ENCODE results near the gene MGAT5.
A peak's percentile ranks its signal among the peaks of the same experiment; 100 is the strongest.

The MGAT5 gene

DNA sequence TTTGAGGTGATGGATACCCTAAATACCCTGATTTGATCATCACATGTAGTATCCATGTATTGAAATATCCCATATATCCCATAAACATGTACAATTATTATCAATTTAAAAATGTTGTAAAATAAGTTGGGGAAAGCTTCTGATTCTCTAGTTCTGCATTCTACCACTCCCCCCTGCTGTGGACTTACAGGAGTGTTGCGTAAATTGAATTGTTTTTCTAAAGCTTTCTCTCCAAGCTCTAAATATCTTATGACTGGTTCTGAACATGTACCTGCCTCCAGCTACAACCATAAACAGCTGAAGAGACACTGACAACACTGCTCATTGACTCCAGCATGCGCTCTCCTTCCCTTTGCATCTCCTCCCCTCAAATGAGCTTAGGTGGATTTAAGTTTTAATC lies 145.2 kb downstream of the MGAT5 start:
- no peak for DNase-seq (ENCODE audit: low spot score)

DNA sequence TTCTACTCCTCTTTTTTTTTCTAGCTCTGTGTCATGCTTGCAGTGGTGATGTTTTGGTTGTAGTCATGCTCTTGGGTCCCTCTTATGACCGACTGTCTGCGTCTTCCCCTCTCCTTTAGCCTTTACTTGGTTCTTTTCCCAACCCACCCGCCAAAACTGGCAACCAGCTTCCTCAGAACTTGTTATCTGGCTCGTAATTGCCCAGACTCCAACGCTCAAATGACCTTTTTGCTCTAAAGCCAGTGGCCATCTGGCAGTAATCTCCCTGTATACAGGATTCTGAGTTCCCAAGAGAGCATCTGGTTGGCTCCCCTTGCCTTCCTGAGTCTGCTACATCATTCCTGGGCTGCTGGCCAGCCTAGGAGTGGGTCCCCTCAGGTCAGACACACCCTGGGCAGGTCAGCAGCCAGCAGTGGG lies 147.2 kb downstream of the MGAT5 start:
- no peak for DNase-seq (ENCODE audit: low spot score)

DNA sequence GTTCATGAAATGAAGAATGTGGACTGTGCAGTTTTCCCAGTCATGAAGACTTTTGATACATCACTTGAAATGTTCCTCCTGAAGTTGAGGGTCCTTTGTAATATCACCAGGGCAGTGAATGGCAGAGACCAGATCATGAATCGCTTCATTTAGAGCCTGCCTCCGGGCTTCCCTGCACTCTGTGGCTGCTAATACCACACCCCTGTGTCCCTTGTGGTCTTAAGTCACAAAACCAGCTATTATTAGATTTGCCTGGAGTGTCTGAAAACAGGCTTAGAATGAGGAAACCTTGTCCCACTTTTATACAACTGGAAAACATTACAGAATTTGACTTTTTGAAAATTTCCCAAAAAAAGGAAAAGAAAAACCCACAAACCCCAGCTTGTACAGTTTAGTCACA lies 147.9 kb downstream of the MGAT5 start:
- DNase-seq (ENCODE audit: low spot score): no peak

DNA sequence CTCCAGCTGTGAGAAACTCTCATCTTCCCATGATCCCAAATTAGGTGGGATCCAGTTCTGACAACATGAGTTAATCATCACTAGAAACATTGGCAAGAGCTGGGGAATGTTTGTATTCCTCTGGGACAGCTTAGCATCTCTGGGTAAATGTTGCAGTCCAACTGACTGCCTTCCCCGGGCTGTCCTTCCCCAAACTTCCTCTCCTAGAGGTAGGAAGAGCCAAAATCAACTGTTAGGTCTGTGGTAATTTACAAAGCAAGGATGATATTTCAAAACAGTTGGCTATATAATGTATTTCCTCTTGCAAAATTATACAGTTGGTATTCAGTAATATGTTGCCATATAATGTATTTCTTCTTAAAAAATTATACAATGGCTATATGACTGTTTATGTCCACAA lies 148.5 kb downstream of the MGAT5 start:
- no peak for DNase-seq (ENCODE audit: low spot score)

DNA sequence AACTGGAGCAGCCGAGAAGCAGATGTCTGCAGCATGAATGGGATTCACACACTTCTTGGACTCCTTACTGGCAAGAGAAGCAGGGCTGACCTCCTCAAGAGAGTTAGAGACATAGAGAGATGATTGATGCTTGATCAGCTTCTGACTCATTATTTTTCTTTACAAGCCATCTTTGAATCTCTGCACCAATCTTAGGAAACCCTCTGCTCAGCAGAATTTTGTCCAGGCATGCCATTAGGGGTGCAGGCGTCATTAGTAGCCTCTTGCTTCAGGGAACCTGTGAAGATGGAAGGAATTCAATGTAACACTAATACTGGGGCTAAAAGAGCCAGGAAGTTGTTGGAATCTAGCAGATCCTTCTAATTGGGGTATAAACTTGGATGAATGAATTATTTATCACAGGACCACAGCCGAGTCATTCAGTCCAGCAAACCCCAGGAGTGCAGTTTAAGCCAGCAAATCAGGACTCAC lies 151.8 kb downstream of the MGAT5 start:
- no peak for DNase-seq (ENCODE audit: low spot score)

DNA sequence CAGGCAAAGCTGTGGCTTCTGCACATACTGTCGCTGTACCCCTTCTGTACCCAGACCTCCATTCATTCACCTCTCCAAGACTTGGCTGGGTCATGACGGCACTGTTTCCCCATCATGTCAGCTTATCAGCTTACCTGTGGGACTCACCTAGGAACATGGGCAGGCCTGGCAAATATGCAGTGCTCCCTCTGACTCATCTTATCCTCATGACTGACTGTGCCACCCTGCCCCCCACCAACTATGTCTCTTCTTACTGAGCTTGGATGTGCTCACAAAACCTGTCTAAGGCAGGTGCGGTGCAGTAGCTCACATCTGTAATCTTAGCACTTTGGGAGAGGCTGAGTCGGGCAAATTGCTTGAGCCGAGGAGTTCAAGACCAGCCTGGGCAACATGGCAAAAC lies 152.4 kb downstream of the MGAT5 start:
- no peak for DNase-seq (ENCODE audit: low spot score)

DNA sequence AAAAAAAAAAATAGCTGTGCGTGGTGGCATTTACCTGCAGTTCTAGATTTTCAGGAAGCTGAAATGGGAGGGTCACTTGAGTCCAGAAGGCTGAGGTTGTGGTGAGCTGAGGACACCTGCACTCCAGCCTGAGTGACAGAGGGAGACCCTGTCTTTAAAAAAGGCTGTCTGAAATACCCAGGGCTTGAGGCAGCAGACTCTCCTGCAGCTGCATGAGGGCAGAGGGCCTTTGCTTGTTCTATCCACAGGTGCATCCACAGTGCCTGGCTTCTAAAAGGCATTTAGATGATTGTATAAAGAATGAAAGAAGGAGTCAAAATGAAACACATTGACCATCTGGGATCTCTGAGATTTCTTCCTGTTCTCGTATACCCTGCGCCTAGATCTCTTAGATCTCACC lies 152.9 kb downstream of the MGAT5 start:
- no peak for DNase-seq (ENCODE audit: low spot score)

DNA sequence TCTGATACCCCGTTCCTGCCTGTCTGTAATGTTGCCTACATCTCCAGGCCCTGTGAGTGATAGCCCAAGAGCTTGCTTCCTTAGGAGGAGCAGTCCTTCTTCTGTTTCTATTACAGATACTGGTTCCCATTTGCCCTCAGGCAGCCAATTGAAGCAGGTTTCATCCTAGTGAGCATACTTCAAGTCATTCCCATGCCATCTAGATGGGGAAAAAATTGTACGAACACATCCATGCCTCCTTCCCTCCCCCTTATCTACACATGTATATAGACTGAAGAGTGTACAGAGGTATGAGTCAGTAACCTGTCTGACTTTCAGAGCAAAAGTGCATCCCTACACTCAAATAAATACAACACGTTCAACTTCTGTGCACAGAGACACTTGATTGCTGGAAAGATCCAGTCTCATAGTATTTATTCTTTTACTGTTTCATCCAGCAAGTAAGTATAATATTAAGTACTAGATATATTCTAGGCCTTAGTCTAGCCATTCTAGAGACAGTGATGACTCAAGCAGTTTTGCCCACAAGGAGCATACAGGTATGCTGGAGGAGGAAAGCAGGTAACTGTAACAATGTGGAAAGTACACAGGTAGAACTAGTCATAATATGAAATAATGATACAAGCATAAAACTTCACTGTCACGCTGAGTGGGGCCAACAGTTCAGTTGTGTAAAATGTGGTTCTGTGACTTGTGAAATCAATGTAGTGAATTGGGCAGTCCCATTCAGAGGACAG lies 153.4 kb downstream of the MGAT5 start:
- no peak for DNase-seq (ENCODE audit: low spot score)

DNA sequence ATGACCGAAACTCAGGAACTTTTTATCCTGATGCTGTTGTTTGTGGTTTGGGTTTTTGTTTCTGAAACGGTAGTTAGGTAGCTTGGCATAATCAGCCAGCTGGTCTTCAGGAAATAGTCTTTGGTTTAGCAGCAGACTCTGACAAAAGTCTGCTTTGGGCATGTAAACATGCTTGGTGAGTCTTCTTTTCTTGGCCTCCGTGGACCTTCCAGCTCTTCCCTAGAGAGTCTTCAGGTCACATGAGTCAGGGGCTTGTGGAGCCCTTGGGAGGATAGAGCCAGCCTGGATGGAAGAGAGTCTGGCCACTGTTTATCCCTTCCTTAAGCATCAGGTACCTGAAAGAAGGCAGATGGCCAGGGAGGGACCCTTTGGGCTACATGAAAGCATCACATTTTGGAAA lies 154.5 kb downstream of the MGAT5 start:
- no peak for DNase-seq (ENCODE audit: low spot score)

DNA sequence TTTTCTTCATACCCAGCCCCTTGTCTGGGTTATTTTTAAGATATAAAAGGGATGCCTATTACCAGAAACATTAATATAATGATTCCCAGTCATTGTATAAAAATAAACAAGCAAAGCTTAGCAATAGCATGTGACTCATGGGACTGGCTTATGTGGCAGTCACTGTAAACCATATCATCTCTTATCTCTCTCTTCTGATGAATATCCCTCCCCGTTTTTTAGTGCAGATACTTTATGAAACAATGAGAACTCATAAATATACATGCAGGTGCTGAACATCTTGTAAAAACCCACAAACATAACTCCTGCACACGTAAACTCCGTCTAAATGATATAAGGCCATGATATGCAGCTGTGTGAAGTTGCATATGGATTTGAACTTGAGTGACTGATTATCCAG lies 154.9 kb downstream of the MGAT5 start:
- DNase-seq (ENCODE audit: low spot score): no peak

DNA sequence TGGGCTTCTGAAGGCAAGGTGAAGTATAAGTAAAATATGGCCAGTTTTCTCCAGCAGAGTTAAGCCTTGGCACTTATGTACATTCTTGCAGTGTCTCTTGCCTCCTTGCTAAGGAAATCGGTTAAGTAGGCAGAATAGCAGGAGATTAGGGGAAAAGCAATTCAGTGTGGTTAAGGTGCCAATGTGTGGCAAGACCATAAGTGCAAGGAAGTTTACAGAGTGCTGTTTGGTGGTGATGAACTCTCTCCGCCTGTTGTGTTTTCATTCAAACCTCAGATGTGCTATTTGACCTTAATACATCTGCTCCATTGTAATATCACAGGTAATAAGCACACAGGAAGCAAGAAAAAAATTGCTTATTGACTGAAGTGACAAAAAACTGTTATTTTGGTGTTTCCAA lies 156.1 kb downstream of the MGAT5 start:
- no peak for DNase-seq (ENCODE audit: low spot score)

DNA sequence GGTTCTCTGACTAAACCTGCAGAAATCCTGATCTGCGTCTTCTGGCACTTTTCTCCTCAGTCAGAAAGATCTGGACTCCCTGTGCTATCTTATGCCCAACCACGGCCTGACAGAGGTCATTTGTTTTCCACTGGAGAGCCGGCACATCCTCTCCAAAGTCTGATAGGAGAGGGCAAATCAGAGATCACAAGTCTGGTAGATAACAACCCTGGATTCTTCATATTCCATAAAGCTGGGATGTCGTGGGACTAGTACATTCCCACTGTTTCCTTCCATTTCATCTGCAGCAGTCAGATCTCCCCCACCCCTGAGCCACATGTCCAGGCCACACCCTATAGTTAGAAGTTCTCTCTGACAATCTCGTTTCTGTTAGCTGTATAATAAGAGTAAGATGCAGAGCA lies 157.0 kb downstream of the MGAT5 start:
- DNase-seq (ENCODE audit: low spot score): no peak

DNA sequence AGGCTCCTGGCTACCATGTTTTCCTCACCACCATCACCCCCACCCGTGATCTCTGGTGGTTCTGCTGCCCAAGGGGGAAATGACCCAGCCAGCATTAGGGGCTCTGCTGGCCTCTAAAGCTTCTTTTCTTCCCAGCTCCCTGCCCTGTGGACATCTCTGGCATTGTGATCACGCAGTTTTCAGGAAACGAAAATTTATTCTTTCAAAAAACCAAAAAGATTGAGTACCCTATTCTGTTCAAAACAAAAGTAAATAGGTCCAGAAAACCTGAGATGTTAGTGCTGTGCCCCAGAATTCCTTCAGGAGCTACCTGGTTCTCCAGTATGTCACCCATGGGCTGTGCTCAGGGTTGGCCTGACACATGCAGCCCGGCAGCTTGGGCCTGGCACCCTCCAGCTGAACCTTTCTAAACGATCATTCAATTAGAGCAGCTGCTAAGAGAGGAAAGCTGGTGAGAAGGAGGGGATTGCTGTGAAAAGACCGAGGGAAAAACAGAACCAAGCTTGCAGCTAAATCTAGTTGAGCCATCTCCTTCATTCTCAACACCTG lies 157.5 kb downstream of the MGAT5 start:
- no peak for DNase-seq (ENCODE audit: low spot score)

DNA sequence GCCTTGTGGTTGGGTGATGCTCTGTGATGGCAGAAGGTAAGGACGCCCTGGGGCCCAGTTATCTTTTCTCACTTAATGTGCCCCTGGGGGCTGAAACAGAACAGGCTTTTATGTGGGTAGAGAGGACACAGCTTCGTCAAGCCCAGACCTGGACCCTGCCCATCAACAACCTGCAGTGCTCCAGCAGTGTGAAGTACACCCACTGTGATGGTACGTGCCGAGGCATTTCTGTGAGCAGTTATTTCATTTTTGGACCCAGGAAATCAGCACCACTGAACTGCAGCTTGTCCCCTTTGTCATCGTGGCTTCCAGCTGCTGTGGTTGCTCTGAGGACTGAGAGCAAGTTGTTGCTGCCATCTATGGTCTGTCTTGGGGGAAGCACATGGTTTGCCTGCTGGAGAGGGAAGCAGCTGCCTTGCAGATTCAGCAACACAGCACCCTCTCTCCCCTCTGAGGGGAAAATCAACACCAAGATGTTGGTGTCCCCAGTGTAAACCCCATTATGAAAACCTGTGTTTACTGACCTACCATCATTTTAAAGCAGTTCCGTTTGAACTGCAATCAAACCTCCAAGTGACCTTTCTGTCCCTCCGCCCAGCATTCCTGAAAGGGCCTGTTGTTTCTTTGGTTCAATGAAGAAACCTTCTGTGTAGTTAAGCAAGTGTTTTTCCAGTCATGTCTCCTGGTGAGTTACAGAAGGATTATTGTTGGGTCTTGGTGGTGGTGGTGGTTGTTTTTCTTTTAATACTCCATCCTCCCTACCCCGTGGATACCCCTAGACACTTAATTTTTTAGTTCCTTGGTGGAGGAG lies 158.2 kb downstream of the MGAT5 start:
- DNase-seq (ENCODE audit: low spot score): peak; percentile 61

DNA sequence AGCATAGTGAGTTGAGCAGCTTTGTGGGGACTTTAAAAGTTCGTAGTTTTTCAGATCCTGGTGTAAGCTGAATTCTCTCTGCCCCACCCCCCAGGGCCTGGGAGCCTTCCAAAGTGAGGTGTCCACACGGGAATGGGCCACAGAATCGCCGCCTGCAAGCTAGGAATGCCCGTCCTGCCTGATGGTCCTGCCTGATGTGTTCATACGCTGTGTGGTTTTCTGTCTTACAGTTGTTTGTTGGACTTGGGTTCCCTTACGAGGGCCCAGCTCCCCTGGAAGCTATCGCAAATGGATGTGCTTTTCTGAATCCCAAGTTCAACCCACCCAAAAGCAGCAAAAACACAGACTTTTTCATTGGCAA lies 158.7 kb downstream of the MGAT5 start:
- no peak for DNase-seq (ENCODE audit: low spot score)

DNA sequence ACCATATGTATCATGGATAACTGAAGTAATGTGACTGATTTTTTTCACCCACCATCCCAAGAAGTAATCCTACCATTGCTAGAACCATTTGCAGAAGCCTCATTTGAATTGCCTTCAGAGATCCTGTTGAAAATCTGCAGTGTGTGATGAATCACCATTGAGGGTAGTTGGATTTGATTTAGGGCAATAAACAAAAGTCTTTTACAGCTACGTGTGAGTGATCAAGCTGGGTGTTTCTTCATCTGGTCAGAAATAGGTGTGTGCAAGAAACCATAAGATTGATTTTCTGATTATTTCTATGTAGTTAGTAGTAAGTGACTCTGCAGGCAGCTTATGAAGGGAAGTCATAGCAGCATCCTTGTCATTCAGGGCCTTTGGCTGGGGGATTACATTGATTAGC lies 159.6 kb downstream of the MGAT5 start:
- DNase-seq (ENCODE audit: low spot score): no peak

DNA sequence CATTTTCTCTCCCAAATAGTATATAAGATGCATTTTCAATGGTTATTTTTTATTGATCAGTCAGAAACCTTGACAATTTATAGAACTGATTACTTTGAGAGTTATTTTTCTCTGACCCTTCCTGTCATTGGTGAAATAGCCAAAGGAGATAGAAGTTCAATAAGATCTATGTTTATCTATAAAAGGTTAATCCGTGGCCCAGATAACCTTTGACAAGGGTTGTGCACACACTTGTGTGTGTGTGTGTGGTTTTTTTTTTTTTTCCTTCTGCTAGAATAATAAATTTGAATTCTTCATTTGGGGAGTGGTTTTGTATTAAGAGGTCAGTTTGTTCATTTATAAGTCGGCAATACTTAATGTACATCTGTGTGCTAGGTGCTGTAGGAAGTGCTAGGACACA lies 160.0 kb downstream of the MGAT5 start:
- DNase-seq (ENCODE audit: low spot score): no peak

DNA sequence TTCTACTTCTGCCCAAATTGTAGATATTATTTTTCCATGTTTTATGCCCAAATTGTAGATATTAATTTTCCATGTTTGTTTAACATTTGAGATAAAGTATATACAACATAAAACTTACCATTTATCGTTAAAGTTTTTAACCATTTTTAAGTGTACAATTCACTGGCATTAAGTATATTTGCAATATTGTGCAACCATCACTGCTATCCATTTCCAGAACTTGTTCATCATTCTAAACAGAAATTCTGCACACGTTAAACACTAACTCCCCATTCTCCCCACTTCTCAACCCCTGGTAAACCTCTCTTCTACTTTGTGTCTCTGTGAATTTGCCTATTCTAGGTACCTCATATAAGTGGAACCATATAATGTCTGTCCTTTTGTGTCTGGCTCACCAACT lies 162.1 kb downstream of the MGAT5 start:
- DNase-seq (ENCODE audit: low spot score): no peak

DNA sequence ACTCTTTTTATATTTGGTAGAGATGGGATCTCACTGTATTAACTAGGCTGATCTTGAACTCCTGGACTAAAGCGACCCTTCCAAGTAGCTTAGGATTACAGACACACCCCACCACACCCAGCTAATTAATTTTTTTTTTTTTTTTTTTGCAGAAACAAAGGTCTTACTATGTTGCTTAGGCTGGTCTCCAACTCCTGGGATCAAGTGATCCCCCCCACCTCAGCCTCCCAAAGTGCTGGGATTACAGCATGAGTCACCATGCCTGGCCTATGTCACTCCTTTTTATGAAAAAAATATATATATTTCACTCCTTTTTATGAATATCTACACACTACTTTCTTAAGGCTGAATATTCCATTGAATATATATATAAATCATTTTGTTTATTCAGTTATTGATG lies 162.8 kb downstream of the MGAT5 start:
- DNase-seq (ENCODE audit: low spot score): no peak

DNA sequence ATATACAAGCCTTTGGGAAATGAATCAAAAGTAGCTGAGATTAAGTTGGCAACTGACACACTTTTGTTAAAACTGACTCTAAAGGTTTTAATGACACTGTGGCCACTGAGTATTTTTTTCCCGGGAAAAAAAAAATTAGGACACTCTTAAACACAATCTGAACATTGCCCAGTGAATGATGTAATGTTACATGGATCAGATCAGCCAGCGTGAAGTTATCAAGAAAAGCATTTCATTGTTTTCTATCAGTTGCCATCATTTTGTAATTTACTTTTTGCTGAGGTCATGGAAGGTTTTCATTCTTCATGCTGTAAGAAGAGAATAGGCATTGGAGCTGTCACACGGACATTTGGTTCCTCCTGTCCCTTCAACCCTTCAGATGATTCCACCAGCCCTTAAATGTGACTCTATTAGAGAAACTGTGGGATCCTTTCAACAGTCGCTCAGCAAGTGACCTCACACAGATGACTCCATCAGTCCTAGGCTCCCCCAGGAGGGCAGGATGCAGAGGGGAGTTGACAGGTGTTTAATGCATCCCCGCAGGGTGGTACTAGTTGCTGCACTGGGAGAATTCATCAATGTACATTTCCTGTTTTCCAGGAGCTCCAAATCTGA lies 164.2 kb downstream of the MGAT5 start:
- no peak for DNase-seq (ENCODE audit: low spot score)

DNA sequence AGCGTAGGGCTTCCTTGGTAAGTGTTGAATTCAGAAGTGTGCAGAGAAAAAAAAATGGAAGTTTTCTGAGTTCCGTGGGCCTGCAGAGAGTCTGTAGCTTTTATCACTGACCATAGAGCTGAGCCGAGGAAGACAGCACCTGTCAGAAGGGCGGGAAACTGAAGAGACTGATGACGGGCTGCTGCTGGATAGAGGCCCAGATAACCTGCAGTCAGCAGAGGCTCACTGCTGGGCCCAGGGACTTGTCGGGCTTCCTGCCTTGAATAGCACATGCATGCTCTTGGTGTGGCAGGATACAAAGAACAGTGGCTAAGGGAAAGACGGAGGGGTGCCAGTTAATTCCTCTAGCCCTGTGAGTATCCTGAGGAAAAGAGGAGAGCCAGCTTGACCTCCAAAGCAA lies 166.4 kb downstream of the MGAT5 start:
- no peak for DNase-seq (ENCODE audit: low spot score)

DNA sequence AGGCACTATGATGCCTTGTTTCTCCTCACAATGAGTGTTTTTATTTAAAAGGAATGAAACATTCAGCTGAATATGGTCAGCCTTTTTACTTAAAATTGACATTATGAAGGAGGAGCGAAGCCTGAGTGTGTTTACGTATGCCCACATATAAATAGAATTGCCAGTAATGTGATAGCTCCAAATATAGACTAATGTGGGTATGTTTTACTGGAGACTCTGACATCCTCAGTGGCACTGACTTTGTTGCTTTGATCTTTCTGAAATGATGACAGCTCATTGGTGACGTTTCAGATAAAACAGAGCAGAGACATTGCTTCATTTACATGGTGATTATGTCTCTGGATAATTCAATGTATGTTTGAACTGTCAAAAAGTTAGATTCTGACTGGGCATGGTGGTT lies 167.0 kb downstream of the MGAT5 start:
- DNase-seq (ENCODE audit: low spot score): no peak
